22Rv1 (cell line): ENCODE measurements around the gene TAOK1.

Source experiments
- ZFX ChIP-seq: fragments of 450-650 bp; IDR thresholded peaks from 2 replicates; pipeline ENCODE4 v1.6.1; 2017; ENCODE audit warnings: antibody characterized with exemption, borderline replicate concordance
- TF ChIP-seq, protein P1 (sequence below): fragments of 450-650 bp; IDR thresholded peaks from 2 replicates; pipeline ENCODE4 v1.5.1; 2017; ENCODE audit warnings: mild to moderate bottlenecking

DNA sequence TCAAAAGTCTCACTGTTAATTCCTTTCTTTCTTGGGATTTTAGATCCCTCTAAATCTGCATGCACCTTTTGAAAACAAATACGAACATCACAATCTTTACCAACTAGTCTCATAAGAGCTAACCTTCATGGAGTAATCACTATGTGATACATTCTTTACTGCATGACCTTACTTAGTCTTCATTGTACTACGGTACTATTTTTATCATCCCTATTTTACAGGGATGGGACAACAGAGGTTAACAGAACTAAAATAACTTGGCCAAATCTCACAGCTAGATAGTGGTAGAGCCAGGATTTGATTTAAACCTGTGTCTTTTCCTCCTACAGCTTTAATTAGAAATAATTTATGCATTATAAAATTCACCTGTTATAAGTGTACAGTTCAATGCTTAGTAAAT is 32.9 kb upstream of the TAOK1 start:
- TF ChIP-seq, protein P1, sequence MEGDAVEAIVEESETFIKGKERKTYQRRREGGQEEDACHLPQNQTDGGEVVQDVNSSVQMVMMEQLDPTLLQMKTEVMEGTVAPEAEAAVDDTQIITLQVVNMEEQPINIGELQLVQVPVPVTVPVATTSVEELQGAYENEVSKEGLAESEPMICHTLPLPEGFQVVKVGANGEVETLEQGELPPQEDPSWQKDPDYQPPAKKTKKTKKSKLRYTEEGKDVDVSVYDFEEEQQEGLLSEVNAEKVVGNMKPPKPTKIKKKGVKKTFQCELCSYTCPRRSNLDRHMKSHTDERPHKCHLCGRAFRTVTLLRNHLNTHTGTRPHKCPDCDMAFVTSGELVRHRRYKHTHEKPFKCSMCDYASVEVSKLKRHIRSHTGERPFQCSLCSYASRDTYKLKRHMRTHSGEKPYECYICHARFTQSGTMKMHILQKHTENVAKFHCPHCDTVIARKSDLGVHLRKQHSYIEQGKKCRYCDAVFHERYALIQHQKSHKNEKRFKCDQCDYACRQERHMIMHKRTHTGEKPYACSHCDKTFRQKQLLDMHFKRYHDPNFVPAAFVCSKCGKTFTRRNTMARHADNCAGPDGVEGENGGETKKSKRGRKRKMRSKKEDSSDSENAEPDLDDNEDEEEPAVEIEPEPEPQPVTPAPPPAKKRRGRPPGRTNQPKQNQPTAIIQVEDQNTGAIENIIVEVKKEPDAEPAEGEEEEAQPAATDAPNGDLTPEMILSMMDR, result no peak
- no peak for TF ChIP-seq ZFX
